ENCODE results near the gene SOAT2.
A peak's percentile ranks its signal among the peaks of the same experiment; 100 is the strongest.
"Not testable (repeated sequence)": the region's sequence is repeated elsewhere in the genome, so short reads cannot be mapped to it uniquely, and the experiment has no call there.

Gene SOAT2

GRCh38 chr12:53159195-53159839, 56.0 kb downstream of the SOAT2 start:
- DNase-seq (ENCODE audit: low read depth): peak; percentile 88
- no peak overlapping the region for H3K4me3 ChIP-seq (ENCODE audit: low read depth, low read length)
- TF ChIP-seq CTCF (conservative IDR thresholded peaks at IDR 0.05; ENCODE audit: low read depth, low read length): peak; percentile 99

GRCh38 chr12:53160000-53160399, 56.7 kb downstream of the SOAT2 start:
- TF ChIP-seq CTCF (conservative IDR thresholded peaks at IDR 0.05; ENCODE audit: low read depth, low read length): no peak
- H3K4me3 ChIP-seq (ENCODE audit: low read depth, low read length): no peak overlapping the region
- DNase-seq (ENCODE audit: low read depth): no peak

GRCh38 chr12:53160673-53161072, 57.4 kb downstream of the SOAT2 start:
- H3K4me3 ChIP-seq (ENCODE audit: low read depth, low read length): no peak overlapping the region
- no peak for TF ChIP-seq CTCF (conservative IDR thresholded peaks at IDR 0.05; ENCODE audit: low read depth, low read length)
- no peak for DNase-seq (ENCODE audit: low read depth)

GRCh38 chr12:53161119-53161911, 58.0 kb downstream of the SOAT2 start:
- H3K4me3 ChIP-seq (ENCODE audit: low read depth, low read length): no peak overlapping the region
- no peak for DNase-seq (ENCODE audit: low read depth)
- TF ChIP-seq CTCF (conservative IDR thresholded peaks at IDR 0.05; ENCODE audit: low read depth, low read length): no peak

GRCh38 chr12:53163008-53163407, 59.7 kb downstream of the SOAT2 start:
- not testable (repeated sequence) for DNase-seq (ENCODE audit: low read depth); H3K4me3 ChIP-seq (ENCODE audit: low read depth, low read length)

- no peak for TF ChIP-seq CTCF (conservative IDR thresholded peaks at IDR 0.05; ENCODE audit: low read depth, low read length)
- no peak overlapping the region for H3K4me3 ChIP-seq (ENCODE audit: low read depth, low read length)
- no peak for DNase-seq (ENCODE audit: low read depth)
Observed at GRCh38 chr12:53166837-53167236, 63.6 kb downstream of the SOAT2 start.

GRCh38 chr12:53169644-53170043, 66.4 kb downstream of the SOAT2 start:
- no peak for TF ChIP-seq CTCF (conservative IDR thresholded peaks at IDR 0.05; ENCODE audit: low read depth, low read length)
- no peak overlapping the region for H3K4me3 ChIP-seq (ENCODE audit: low read depth, low read length)
- no peak for DNase-seq (ENCODE audit: low read depth)
